Panc1 (cell line): Measurements from ENCODE around the gene DALRD3.

Experiments used
- CTCF ChIP-seq: fragments of 450-650 bp; IDR thresholded peaks from 2 replicates; pipeline ENCODE4 v1.5.1; 2017; ENCODE audit warnings: mild to moderate bottlenecking
- POLR2AphosphoS5 ChIP-seq: IDR thresholded peaks from 2 replicates; pipeline ENCODE4 v1.6.1; 2012; ENCODE audit warnings: mild to moderate bottlenecking, low read depth, low read length, moderate library complexity

- TF ChIP-seq POLR2AphosphoS5: no peak
- no peak for TF ChIP-seq CTCF
Measured at GRCh38 chr3:49015765-49016164, 2.6 kb downstream of the DALRD3 start.
